ENCODE results near the gene MDN1.
"Not testable (repeated sequence)": the region's sequence is repeated elsewhere in the genome, so short reads cannot be mapped to it uniquely, and the experiment has no call there.

MDN1 gene

DNA sequence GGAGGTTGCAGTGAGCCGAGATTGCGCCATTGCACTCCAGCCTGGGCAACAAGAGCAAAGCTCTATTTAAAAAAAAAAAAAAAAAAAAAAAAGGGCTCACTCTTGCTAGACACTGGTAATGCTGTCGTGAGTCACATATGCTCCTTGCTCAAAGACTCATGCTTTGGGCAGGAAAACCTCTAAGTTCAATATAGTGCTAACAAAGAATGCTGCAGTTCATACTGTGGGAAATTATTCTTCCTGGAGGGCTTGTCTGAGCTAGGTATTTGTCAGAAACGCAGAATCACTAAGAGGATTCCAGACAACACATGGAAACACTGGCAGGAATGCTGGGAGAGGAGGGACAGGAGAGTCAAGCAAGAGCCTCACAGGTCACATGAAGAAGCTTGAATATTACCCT is 178.8 kb downstream of the MDN1 start:
- DNase-seq (ENCODE audit: extremely low read depth, insufficient read length), result no peak
- Histone ChIP-seq H3K36me3 (ENCODE audit: control insufficient read depth, insufficient read depth, low read length) (peaks cover 9% of the 10 kb centered on the region), H3K27me3 (replicated peaks; ENCODE audit: control insufficient read depth, insufficient read depth, low read length) (no peaks in the 10 kb centered on the region), H3K4me3 (replicated peaks; ENCODE audit: low read depth, low read length) (no peak overlapping the region)
- TF ChIP-seq, protein P1, sequence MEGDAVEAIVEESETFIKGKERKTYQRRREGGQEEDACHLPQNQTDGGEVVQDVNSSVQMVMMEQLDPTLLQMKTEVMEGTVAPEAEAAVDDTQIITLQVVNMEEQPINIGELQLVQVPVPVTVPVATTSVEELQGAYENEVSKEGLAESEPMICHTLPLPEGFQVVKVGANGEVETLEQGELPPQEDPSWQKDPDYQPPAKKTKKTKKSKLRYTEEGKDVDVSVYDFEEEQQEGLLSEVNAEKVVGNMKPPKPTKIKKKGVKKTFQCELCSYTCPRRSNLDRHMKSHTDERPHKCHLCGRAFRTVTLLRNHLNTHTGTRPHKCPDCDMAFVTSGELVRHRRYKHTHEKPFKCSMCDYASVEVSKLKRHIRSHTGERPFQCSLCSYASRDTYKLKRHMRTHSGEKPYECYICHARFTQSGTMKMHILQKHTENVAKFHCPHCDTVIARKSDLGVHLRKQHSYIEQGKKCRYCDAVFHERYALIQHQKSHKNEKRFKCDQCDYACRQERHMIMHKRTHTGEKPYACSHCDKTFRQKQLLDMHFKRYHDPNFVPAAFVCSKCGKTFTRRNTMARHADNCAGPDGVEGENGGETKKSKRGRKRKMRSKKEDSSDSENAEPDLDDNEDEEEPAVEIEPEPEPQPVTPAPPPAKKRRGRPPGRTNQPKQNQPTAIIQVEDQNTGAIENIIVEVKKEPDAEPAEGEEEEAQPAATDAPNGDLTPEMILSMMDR (IDR thresholded peaks at IDR 0.05; ENCODE audit: insufficient read depth, low read length, poor library complexity, severe bottlenecking), result no peak

DNA sequence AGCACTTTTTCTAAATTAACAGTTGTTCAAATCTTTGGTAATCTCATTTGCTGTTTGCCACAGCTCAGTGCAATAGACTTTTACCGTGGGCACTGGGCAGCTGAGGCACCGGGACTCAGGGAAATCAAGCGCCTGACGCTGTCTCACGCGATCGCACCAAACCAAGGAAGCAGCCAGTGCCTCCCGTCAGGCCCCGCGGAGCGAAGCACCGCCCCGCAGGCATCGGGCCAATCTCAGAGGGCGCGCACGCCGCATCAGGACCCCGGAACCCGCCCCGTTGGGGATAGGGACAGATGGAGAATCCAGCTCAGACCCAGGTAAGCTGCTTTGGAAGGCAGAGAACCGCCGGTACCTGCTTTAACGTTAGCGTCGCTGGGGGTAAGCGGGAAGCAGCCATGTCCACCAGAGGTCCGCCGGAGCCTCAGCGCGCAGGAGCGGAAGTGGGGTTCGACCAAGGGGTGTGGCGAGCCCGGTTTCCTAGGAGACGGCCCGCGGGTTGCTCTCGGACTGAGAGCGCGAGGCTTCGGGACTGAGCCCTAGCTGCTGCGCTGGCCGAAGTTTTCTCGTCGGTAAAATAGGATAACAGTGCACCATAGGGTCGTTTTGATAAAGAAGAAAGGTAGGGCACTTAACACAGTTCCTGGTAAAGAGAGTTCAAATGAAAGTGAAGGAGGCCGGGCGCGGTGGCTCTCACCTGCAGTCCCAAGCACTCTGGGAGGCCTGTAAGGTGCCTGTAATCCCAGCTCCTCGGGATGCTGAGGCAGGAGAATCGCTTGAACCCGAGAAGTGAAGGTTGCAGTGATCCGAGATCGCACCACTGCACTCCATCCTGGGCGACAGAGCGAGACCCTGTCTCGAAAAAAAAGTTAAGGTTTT is 181.0 kb downstream of the MDN1 start, which contains the start of gene LYRM2:
LYRM2 (minus strand) TSS at position 428 of the 876 bp plus-strand sequence; CDS start at position 397, 31 bp downstream.
- DNase-seq (ENCODE audit: extremely low read depth, insufficient read length), result peak; percentile 94
- Histone ChIP-seq H3K36me3 (ENCODE audit: control insufficient read depth, insufficient read depth, low read length) (peaks cover 8% of the 10 kb centered on the region), H3K27me3 (replicated peaks; ENCODE audit: control insufficient read depth, insufficient read depth, low read length) (no peaks in the 10 kb centered on the region), H3K4me3 (replicated peaks; ENCODE audit: low read depth, low read length) (peak within 1 kb of the TSS; percentile 85)
- TF ChIP-seq, protein P1 (IDR thresholded peaks at IDR 0.05; ENCODE audit: insufficient read depth, low read length, poor library complexity, severe bottlenecking), result no peak

DNA sequence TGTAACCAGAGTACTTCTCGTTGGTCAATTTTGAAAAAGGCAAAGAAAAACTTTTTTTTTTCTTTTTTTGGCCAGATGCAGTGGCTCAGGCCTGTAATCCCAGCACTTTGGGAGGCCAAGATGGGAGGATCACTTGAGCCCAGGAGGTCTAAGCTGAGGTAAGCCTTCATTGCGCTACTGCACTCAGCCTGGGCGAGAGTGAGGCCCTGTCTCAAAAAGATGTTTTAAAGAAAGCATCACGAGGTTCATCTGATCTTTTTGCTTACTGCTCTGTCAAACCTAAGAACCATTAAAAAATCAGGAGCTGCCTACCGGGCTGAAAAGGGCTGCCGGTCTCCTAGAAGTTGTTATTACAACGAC is 181.7 kb downstream of the MDN1 start:
- TF ChIP-seq, protein P1 (IDR thresholded peaks at IDR 0.05; ENCODE audit: insufficient read depth, low read length, poor library complexity, severe bottlenecking), result no peak
- no peak for DNase-seq (ENCODE audit: extremely low read depth, insufficient read length)
- Histone ChIP-seq H3K27me3 (replicated peaks; ENCODE audit: control insufficient read depth, insufficient read depth, low read length) (no peaks in the 10 kb centered on the region), H3K36me3 (ENCODE audit: control insufficient read depth, insufficient read depth, low read length) (peaks cover 7% of the 10 kb centered on the region), H3K4me3 (replicated peaks; ENCODE audit: low read depth, low read length) (peak overlapping the region; percentile 85)

DNA sequence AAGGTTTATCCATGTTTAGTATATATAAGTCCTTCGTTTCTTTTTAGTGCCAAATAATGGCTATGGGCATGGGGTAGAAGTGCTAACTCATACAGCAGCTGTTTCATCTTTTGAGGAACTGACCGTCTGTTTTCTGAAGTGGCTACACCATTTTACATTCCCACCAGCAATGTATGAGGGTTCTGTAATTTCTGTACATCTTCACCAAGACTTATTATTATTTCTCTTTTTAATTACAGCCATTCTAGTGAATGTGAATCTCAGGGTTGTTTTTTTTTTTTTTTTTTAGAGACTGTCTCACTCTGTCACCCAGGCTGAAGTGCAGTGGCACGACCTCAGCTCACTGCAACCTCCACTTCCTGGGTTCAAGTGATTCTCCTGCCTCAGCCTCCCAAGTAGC is 183.2 kb downstream of the MDN1 start:
- not testable (repeated sequence) for H3K27me3 ChIP-seq (replicated peaks; ENCODE audit: control insufficient read depth, insufficient read depth, low read length); H3K36me3 ChIP-seq (ENCODE audit: control insufficient read depth, insufficient read depth, low read length); DNase-seq (ENCODE audit: extremely low read depth, insufficient read length); H3K4me3 ChIP-seq (replicated peaks; ENCODE audit: low read depth, low read length)

DNA sequence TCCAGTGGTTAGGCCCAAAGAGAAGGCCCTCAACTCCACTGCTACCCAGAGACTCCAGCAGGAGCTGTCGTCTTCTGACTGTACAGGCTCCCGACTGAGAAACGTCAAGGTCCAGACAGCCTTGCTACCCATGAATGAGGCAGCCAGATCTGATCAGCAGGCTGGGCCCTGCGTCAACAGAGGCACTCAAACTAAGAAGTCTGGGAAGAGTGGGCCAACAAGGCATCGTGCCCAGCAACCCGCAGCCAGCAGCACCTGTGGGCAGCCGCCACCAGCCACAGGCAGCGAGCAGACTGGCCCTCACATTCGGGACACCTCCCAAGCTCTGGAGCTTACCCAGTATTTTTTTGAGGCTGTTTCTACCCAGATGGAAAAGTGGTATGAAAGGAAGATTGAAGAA is 189.1 kb downstream of the MDN1 start:
- TF ChIP-seq, protein P1 (IDR thresholded peaks at IDR 0.05; ENCODE audit: insufficient read depth, low read length, poor library complexity, severe bottlenecking), result no peak
- Histone ChIP-seq H3K4me3 (replicated peaks; ENCODE audit: low read depth, low read length) (no peak overlapping the region), H3K36me3 (ENCODE audit: control insufficient read depth, insufficient read depth, low read length) (peaks cover 3% of the 10 kb centered on the region), H3K27me3 (replicated peaks; ENCODE audit: control insufficient read depth, insufficient read depth, low read length) (no peaks in the 10 kb centered on the region)
- no peak for DNase-seq (ENCODE audit: extremely low read depth, insufficient read length)

DNA sequence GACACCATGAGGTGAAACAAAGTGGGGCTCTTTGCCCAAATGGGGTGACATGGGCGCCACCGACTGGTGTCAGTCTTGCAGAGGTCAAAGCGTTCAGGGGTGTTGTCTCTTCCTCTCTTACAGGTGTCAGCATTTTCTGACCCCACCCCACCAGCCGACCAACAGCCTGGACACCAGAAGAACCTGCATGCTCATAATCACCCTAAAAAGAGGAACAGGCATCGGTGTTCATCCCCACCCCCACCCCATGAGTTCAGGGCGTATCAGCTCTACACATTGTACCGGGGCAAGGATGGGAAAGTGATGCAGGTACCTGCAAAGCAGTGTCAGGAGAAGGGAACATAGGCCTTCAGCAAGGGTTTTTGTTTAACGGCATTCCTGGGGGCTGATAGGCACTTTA is 195.8 kb downstream of the MDN1 start:
- Histone ChIP-seq H3K27me3 (replicated peaks; ENCODE audit: control insufficient read depth, insufficient read depth, low read length) (no peaks in the 10 kb centered on the region), H3K4me3 (replicated peaks; ENCODE audit: low read depth, low read length) (no peak overlapping the region), H3K36me3 (ENCODE audit: control insufficient read depth, insufficient read depth, low read length) (no peaks in the 10 kb centered on the region)
- DNase-seq (ENCODE audit: extremely low read depth, insufficient read length), result no peak
- TF ChIP-seq, protein P1 (IDR thresholded peaks at IDR 0.05; ENCODE audit: insufficient read depth, low read length, poor library complexity, severe bottlenecking), result no peak
